GM12865 (cell line): ENCODE results near the gene ZFHX2.

ENCODE experiments used
- DNase-seq: peaks from one replicate; pipeline ENCODE4 v3.0.0; 2010; ENCODE audit warnings: low read depth
- H3K4me3 ChIP-seq: 2 replicates; pipeline ENCODE4 v1.5.1; 2011; ENCODE audit warnings: mild to moderate bottlenecking, low read depth, low read length, control low read depth
- CTCF ChIP-seq: IDR thresholded peaks from 2 replicates; pipeline ENCODE4 v1.5.1; 2011; ENCODE audit warnings: low read length, control low read depth, low read depth, inconsistent platforms; ENCODE audit not compliant: insufficient read depth; ENCODE audit errors: missing control alignments

The ZFHX2 gene

GRCh38 chr14:23582906-23583760 lies 31.6 kb upstream of the ZFHX2 start:
- TF ChIP-seq CTCF: no peak
- DNase-seq: no peak

GRCh38 chr14:23580948-23581281 lies 29.4 kb upstream of the ZFHX2 start:
- TF ChIP-seq CTCF: no peak
- DNase-seq: no peak
- H3K4me3 ChIP-seq: no peak overlapping the region

More at GRCh38 chr14:23582906-23583760, 31.6 kb upstream of the ZFHX2 start:
- H3K4me3 ChIP-seq: no peak overlapping the region

- no peak for DNase-seq
- no peak overlapping the region for H3K4me3 ChIP-seq
- TF ChIP-seq CTCF: no peak
Measured at GRCh38 chr14:23580152-23580926, 28.8 kb upstream of the ZFHX2 start.

- no peak for DNase-seq
- no peak overlapping the region for H3K4me3 ChIP-seq
- no peak for TF ChIP-seq CTCF
Measured at GRCh38 chr14:23579739-23580138, 28.2 kb upstream of the ZFHX2 start.

- H3K4me3 ChIP-seq: no peak overlapping the region
- TF ChIP-seq CTCF: no peak
- no peak for DNase-seq
Measured at GRCh38 chr14:23579311-23579630, 27.7 kb upstream of the ZFHX2 start.

- no peak for DNase-seq
- peak within 1 kb of the TSS; percentile 50 for H3K4me3 ChIP-seq
- TF ChIP-seq CTCF: no peak
Measured at GRCh38 chr14:23578560-23579310, 27.2 kb upstream of the ZFHX2 start, which contains the start of gene JPH4. Gene JPH4, minus strand, starts transcription at chr14:23578790. Its CDS starts 1,337 bp downstream, at chr14:23577453.
